Measurements from ENCODE around the gene KIZ.
"Not testable (repeated sequence)": the region's sequence is repeated elsewhere in the genome, so short reads cannot be mapped to it uniquely, and the experiment has no call there.

The KIZ gene

GRCh38 chr20:21230220-21230619, 104.3 kb downstream of the KIZ start:
- no peak for DNase-seq (ENCODE audit: low read depth)

GRCh38 chr20:21230686-21231085, 104.8 kb downstream of the KIZ start:
- no peak for DNase-seq (ENCODE audit: low read depth)

- no peak for DNase-seq (ENCODE audit: low read depth)
Observed at GRCh38 chr20:21232546-21233280, 106.8 kb downstream of the KIZ start.

GRCh38 chr20:21234324-21234723, 108.4 kb downstream of the KIZ start:
- no peak for DNase-seq (ENCODE audit: low read depth)

DNA sequence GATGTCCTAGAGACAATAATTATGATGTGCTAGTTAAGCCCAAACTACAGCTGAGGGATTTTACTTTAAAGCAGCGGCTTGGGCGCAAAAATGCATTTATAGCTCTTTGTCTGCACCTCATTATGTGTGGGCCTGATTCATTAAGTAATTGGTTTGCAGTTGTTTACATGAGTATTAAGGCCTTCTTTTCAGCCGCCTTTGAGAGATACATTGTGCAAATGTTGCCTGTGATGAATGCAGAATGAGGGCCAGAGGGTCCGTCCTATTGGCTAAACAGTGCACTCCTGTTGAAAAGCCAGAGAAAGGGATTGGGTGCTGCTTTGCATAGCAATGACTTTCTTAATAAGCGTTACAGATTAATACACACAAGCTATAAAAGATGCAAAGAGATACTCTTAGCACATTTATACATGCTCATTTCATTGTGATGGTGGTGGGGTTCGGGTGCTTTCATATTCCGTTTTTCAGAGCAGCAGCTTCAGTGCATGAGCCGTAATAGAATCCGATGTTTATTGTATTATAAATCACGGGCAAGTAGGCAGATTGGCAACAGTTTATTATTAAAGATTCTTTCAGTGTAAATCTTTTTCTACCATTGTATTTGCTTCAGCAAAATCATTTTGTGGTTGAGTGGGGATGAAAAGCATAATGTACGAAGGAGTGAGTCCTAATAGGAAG, 109.1 kb downstream of the KIZ start:
- no peak for DNase-seq (ENCODE audit: low read depth)

GRCh38 chr20:21235484-21236445, 109.9 kb downstream of the KIZ start:
- peak; percentile 49 for DNase-seq (ENCODE audit: low read depth)

- DNase-seq (ENCODE audit: low read depth): no peak
Observed at GRCh38 chr20:21237956-21238799, 112.3 kb downstream of the KIZ start.

DNA sequence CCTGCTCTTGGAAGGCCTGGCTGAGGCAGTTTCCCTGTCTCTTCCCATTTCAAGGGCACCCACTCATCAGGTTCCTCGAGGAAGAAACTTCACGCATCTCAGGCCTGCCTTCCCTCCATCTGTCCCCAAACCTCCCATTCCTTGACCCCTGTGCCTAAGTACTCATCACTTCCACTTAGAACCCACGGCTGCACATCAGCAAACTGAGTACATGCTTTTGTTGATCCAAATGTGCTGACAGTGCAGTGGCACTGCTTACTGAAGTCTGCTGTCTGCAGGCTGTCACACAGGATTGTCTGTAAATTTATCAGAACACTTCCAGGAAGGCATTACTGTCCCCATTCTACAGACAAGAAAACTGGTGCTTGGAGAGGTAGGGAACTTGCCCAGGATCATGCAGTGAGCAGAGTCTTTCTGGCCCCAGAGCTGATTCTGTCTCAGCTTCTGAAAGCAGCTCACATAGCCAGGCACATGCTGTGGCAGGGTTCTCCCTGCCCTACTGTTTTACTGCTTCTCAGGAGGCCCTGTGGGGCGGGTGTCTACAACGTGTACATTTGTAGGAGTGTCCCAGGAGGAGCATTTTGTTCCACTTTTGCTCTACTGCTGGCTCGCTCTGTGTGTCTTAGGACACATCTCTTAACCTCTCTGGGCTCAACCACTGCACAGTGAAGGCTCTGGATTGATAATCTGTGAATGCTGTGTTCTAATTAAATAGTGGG, 113.1 kb downstream of the KIZ start:
- DNase-seq (ENCODE audit: low read depth): no peak

- no peak for DNase-seq (ENCODE audit: low read depth)
Observed at GRCh38 chr20:21240394-21240793, 114.5 kb downstream of the KIZ start.

- DNase-seq (ENCODE audit: low read depth): no peak
Observed at GRCh38 chr20:21241406-21241805, 115.5 kb downstream of the KIZ start.

DNA sequence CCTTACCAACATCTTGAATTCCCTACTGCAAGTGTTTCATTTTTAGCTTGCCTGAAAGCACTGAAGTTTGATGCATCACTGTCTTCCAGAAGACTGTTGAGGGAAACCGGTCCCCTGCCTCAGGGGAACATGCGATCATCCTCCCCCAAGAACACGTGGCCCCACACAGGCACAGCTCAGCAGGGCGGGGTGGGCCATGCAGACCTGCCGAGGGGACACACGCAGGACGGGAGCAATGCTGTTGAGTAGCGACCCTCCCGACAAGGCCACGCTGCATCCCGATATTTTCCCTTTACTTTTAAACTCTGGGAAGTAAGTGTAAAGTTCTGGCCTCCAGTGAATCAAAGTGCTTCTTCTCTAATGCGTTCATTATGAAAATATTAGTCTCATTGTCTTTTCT, 117.9 kb downstream of the KIZ start:
- DNase-seq (ENCODE audit: low read depth): no peak

DNA sequence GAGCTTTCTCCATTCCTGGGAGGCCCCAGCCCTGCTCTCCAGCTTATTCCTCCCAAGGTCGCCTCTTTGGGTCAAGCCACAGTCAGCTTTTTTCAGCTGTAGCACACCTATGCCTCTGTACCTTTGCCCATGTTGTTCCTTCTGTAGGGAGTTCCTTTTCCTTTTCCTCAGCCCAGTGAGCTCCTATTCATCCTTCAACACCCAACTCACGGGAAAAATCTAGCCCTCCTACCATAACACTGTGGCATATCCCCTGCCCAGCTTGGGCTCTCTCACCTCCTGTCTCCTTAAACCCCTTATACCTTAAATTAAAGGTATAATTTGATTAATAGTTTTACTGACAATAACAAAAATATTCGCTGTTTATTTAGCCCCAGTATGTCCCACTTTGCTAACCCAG, 118.9 kb downstream of the KIZ start:
- no peak for DNase-seq (ENCODE audit: low read depth)

- no peak for DNase-seq (ENCODE audit: low read depth)
Observed at GRCh38 chr20:21246161-21246560, 120.3 kb downstream of the KIZ start.

GRCh38 chr20:21247603-21248095, 121.8 kb downstream of the KIZ start:
- not testable (repeated sequence) for DNase-seq (ENCODE audit: low read depth)

GRCh38 chr20:21251278-21251677, 125.4 kb downstream of the KIZ start:
- DNase-seq (ENCODE audit: low read depth): no peak

DNA sequence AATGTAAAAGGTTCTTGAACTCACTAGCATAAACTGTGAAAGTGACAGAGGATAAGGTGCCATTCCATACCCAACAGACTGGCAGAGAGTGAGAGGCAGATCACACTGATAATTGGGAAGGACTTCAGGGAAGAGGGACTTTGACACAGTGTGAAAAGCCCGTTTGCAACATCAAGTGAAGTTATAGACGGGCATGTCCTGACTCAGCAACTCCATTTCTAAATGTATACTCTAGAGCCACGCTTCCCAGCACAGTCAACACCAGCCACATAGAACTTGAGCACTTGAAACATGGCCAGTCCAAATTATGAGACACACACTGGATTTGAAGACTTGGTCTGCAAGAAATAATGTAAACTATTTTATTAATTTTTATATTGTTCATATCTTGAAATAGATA, 131.3 kb downstream of the KIZ start:
- DNase-seq (ENCODE audit: low read depth): no peak

DNA sequence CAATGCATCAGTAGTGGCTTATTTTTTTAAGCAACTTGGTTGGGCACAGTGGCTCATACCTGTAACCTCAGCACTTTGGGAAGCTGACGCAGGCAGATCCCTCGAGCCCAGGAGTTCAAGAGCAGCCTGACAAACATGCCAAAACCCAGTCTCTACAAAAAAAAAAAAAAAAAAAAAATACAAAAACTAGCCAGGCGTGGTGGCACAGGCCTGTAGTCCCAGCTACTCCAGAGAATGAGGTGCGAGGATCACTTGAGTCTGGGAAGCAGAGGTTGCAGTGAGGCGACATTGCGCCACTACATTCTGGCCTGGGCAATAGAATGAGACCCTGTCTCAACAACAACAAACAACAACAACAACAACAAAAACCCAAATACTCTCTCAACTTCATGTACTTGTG, 132.5 kb downstream of the KIZ start:
- no peak for DNase-seq (ENCODE audit: low read depth)

DNA sequence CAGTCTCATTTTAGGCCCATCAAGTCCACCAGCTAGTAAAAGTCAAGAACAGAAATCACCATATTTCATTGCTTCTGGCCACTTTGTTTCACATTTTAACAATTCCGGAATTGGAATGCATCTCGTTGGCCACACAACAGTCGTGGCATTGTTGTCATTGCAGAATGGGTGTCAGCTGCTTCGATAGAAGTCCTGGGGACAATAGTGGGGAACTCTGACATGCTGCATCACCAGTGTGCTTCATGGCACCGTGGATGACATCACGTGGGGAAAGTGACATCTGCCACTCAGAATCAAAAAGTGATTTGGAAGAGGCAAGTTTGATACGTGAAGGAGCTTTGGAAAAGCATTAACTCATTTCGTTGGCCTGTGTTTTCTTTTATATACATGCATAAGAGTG, 133.5 kb downstream of the KIZ start:
- no peak for DNase-seq (ENCODE audit: low read depth)

DNA sequence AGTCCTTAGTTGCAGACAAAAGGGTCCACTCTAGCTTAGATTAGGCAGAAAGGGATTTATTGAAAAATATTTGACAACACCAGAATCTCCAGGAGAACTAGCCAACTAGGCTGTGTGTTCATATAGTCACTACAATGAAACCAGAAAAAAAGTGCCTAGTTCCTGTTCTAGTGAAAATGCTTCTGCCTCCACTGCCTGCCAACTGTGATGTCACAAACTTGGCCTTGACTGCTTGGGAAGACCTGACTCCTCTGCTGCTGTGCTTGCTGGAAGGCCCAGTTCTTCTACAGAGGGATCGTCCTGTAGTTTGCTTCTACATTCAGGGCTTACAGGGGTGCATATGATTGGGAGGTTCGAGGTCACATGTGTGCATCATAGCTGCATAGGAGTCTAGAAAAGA, 136.9 kb downstream of the KIZ start:
- DNase-seq (ENCODE audit: low read depth): no peak

DNA sequence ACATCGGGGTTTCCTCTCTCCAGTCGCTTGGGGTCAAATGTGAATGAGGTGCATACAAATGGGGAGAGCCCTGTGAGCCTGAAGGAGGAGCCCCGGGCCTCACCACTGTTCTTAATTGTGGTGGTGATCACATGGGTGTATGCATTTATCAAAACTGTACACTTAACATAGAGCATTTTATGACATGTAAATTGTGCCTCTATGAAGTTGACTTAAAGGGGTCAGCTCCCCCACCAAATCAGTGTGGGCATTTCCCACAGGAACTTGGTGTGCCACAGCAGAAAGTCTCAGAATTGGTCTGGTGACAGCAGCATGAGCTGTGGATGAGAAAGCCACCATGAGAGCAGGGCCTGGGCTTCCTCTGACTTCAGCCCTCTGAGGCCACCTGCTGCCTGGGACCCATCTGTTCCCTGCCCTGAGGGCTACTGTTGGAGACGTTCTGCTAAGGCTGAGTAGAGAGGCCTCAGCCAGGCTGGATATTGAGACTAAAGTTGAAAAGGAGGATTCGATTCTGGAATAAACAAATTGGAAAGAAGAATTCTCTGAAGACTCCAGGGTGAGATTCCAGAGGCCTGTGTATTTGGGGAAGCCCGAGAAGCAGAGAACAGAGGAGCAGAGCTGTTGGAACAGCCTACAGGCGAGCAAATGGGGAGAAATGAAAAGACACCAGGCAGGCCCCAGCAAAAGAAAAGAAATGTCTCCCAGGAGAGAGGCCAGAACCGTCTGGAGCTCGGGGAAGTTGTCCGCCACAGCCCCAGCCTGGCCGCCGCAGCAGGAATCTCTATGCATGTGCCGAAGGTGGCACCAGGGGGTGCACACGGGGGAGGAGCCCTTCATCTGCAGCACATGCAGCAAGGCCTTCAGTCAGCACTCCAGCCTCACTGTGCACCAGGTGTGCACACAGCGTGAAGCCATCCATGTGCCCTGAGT, 139.6 kb downstream of the KIZ start:
- DNase-seq (ENCODE audit: low read depth): no peak

Data from fibroblast of the conjunctiva (primary cell).